ENCODE data around the gene SLC5A9.
"Not testable (repeated sequence)": the region's sequence is repeated elsewhere in the genome, so short reads cannot be mapped to it uniquely, and the experiment has no call there.

The SLC5A9 gene

GRCh38 chr1:48246727-48247126, 24.2 kb downstream of the SLC5A9 start:
- DNase-seq, result no peak

- DNase-seq, result no peak
These were observed 25.8 kb downstream of the SLC5A9 start for GRCh38 chr1:48248356-48248755.

- no peak for DNase-seq
These were observed 27.4 kb downstream of the SLC5A9 start for GRCh38 chr1:48249868-48250267.

- DNase-seq, result no peak
These were observed 28.1 kb downstream of the SLC5A9 start for GRCh38 chr1:48250572-48250971.

GRCh38 chr1:48251323-48251722, 28.8 kb downstream of the SLC5A9 start:
- DNase-seq, result no peak

- DNase-seq, result no peak
These were observed 29.3 kb downstream of the SLC5A9 start for GRCh38 chr1:48251821-48252220.

GRCh38 chr1:48254254-48254653, 31.7 kb downstream of the SLC5A9 start:
- no peak for DNase-seq

DNA sequence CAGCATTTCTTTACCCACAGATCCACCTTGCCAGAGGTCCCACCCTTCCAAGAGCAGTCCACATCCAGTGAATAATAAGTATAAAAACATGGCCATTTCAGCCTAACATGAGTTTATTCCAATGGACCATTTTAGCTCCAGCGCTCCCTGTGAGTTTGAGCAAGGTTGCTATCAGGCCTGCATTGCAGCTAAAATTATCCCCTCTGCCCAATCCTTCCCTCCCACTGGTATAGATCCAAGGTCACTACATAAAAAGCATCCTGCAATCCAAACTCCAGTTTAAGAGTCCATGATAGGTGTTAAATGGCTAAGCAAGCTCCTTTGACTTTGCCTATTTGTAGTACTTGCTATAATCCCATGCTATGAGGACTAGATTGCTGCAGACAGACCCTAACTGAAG, 35.6 kb downstream of the SLC5A9 start:
- no peak for DNase-seq

GRCh38 chr1:48261881-48262400, 39.4 kb downstream of the SLC5A9 start:
- no peak for DNase-seq

GRCh38 chr1:48263041-48263440, 40.5 kb downstream of the SLC5A9 start:
- no peak for DNase-seq

DNA sequence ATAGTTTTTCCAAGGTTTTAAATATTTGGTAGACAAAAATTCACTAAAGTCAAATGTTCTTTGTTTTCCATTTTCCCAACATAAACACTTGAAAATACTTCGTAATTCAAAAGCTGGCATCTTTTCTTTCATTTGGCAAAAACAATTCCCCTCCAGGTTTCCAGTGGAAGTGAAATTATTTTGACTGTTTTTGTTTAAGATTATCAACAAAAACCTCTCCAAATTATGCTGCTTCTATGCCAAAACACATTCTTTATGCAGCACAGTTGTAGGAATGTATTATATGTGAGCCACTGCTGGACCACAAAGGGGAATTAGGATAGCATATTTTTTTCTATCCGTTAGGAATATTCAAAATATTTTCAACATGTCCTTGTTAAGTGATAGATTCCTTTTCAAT, 44.1 kb downstream of the SLC5A9 start:
- no peak for DNase-seq

- not testable (repeated sequence) for DNase-seq
These were observed 54.9 kb downstream of the SLC5A9 start for GRCh38 chr1:48277437-48277836.

DNA sequence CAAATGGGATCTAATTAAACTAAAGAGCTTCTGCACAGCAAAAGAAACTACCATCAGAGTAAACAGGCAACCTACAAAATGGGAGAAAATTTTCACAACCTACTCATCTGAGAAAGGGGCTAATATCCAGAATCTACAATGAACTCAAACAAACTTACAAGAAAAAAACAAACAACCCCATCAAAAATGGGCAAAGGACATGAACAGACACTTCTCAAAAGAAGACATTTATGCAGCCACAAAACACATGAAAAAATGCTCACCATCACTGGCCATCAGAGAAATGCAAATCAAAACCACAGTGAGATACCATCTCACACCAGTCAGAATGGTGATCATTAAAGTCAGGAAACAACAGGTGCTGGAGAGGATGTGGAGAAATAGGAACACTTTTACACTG, 59.8 kb downstream of the SLC5A9 start:
- DNase-seq, result not testable (repeated sequence)

GRCh38 chr1:48284696-48285420, 62.3 kb downstream of the SLC5A9 start:
- not testable (repeated sequence) for DNase-seq

DNA sequence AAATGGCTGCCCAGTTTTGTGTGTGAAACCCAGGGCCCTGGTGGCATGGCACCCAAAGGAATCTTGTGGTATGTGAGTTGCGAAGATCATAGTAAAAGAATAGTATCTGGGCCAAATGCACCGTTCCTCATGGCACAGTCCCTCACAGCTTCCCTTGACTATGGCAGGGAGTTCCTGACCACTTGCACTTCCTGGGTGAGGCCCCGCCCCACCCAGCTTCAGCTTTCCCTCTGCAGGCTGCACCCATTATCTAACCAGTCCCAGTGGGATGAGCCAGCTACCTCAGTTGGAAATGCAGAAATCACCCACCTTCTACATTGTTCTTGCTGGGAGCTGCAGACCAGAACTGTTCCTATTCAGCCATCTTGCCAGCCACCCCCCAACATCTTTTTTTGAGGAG, 63.0 kb downstream of the SLC5A9 start:
- no peak for DNase-seq

- no peak for DNase-seq
These were observed 68.9 kb downstream of the SLC5A9 start for GRCh38 chr1:48291421-48291820.

GRCh38 chr1:48292706-48293105, 70.2 kb downstream of the SLC5A9 start:
- DNase-seq, result no peak

- not testable (repeated sequence) for DNase-seq
These were observed 71.6 kb downstream of the SLC5A9 start for GRCh38 chr1:48294094-48294493.

DNA sequence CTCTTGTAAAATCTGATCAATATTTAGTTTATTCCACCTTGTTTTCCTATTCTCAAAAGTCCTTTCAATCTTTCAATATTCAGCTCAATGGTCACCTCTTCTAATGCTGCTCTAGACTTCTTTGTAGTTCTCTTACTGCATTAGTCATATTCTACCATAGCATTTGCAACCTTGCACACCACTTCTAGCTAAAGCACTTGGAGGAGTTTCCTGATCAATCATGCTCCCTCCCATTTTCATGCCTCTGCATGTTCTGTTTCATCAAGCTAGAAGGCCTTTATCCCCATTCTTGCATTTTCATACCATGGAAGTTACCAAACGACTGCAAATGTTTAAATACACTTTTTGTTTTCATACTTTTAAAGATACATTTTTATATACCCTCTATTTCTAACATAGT, 72.1 kb downstream of the SLC5A9 start:
- no peak for DNase-seq
